Measurements from ENCODE around the gene UROC1. TPM values are rescaled to one million over a fixed set of nuclear protein-coding genes. Genes with fewer than 3 reads are reported as not detected.

The UROC1 gene
- total and polyA plus RNA-seq, 2 of the 4 experiments (the other 2 are of a cell fraction): not detected

- Histone ChIP-seq H4K8ac (ENCODE audit: low read depth in 2 of 2, low read length in 2 of 2) (no peak overlapping the region), H3K9ac (ENCODE audit: low read depth, low read length) (no peak overlapping the region), H2AK5ac (ENCODE audit: low read depth, low read length) (no peak overlapping the region), H2BK120ac (ENCODE audit: low read depth, low read length) (no peak overlapping the region), H4K5ac (ENCODE audit: low read depth, low read length) (no peak overlapping the region), H2BK15ac (ENCODE audit: low read depth, low read length) (no peak overlapping the region), H3K4me3 (ENCODE audit: insufficient read depth, low read depth, low read length) (no peak overlapping the region), H3K9me1 (ENCODE audit: insufficient read depth, low read length) (no peaks in the 10 kb centered on the region), H3K79me1 (ENCODE audit: low read depth in 1 of 2, low read length in 2 of 2) (no peaks in the 10 kb centered on the region), H3K23ac (ENCODE audit: low read depth, low read length) (no peak overlapping the region), H3K4ac (ENCODE audit: low read depth, low read length) (no peak overlapping the region), H3K9me3 (ENCODE audit: control insufficient read depth, insufficient read depth, low read length) (no peaks in the 10 kb centered on the region), H3K27me3 (ENCODE audit: control insufficient read depth, insufficient read depth, low read length) (peaks cover 15% of the 10 kb centered on the region; the same call in 1 of the 2 replicates), H3K18ac (ENCODE audit: low read depth, low read length) (no peak overlapping the region), H3K4me1 (ENCODE audit: control insufficient read depth, insufficient read depth, low read length) (no peaks in the 10 kb centered on the region), H3K56ac (ENCODE audit: extremely low read depth, insufficient read depth, low read length) (no peak overlapping the region), H2BK5ac (ENCODE audit: low read depth, low read length, poor library complexity, severe bottlenecking) (no peak overlapping the region), H3K27ac (ENCODE audit: insufficient read depth, low read length) (no peak overlapping the region), H2BK20ac (ENCODE audit: low read depth, low read length) (no peak overlapping the region), H3K4me2 (ENCODE audit: low read depth, low read length) (no peak overlapping the region), H3K36me3 (ENCODE audit: control insufficient read depth, insufficient read depth, low read length) (no peaks in the 10 kb centered on the region), H2AFZ (replicated peaks; ENCODE audit: low read length, poor library complexity) (no peak overlapping the region), H2AK9ac (replicated peaks; ENCODE audit: low read depth, low read length, poor library complexity) (no peak overlapping the region), H4K91ac (ENCODE audit: insufficient read depth, low read depth, low read length) (no peak overlapping the region), H4K20me1 (ENCODE audit: insufficient read depth, low read length) (no peaks in the 10 kb centered on the region), H3K14ac (replicated peaks; ENCODE audit: low read depth, low read length) (no peak overlapping the region)
- no peak for DNase-seq
- BruUV-seq (replicated peaks): no TSS peak
- POLR2A ChIA-PET (ENCODE audit: unreplicated experiment): no interaction called here
- CTCF ChIA-PET: no interaction called here
- ATAC-seq (ENCODE audit: low read depth): no peak
- dilution Hi-C loops (cut with HindIII; ENCODE audit: low sequenced_read_pairs, unreplicated experiment): no loop called here
- in situ Hi-C loops (cut with MboI; ENCODE audit: low sequenced_read_pairs): no loop called here
- intact Hi-C loops (cut with micrococcal nuclease): no loop called here
- TF ChIP-seq MXI1 (IDR thresholded peaks at IDR 0.05; ENCODE audit: borderline replicate concordance, low read depth, low read length) (no peak), POLR2A (IDR thresholded peaks at IDR 0.05; ENCODE audit: low read depth, low read length) (no peak), BHLHE40 (IDR thresholded peaks at IDR 0.05; ENCODE audit: low read depth, low read length) (no peak), MAFK (IDR thresholded peaks at IDR 0.05; ENCODE audit: low read depth, low read length) (no peak), CEBPB (IDR thresholded peaks at IDR 0.05; ENCODE audit: low read depth, low read length) (no peak), RCOR1 (IDR thresholded peaks at IDR 0.05; ENCODE audit: insufficient replicate concordance, low read length) (no peak), RAD21 (IDR thresholded peaks at IDR 0.05; ENCODE audit: low read length) (no peak), RFX5 (IDR thresholded peaks at IDR 0.05; ENCODE audit: low read depth, low read length) (no peak), CTCF (conservative IDR thresholded peaks at IDR 0.05; ENCODE audit: low read depth, low read length) (no peak)
- TF ChIP-seq, protein P1, sequence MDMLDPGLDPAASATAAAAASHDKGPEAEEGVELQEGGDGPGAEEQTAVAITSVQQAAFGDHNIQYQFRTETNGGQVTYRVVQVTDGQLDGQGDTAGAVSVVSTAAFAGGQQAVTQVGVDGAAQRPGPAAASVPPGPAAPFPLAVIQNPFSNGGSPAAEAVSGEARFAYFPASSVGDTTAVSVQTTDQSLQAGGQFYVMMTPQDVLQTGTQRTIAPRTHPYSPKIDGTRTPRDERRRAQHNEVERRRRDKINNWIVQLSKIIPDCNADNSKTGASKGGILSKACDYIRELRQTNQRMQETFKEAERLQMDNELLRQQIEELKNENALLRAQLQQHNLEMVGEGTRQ (IDR thresholded peaks at IDR 0.05; ENCODE audit: low read depth, low read length): no peak
- 47% methylated on average over 3 of the region's 14 CpGs; no CpG with 5 or more reads in 1 of the 2 experiments for WGBS, 2 experiments (ENCODE audit: extremely low coverage in 2 of 2, insufficient read length in 1 of 2)
Measured at GRCh38 chr3:126552688-126553283, 35.2 kb upstream of the UROC1 start.
